K562 (cell line): Measurements from ENCODE around the gene AAMP.

Experiments
- AFF4 ChIP-seq: sonication (generic); formaldehyde crosslinking; IDR thresholded peaks from 2 replicates; pipeline ENCODE4 v1.8.0; 2023; ENCODE audit warnings: mild to moderate bottlenecking, missing genetic modification reagents
- CEBPB ChIP-seq: fragments of 450-650 bp; IDR thresholded peaks from 2 replicates; pipeline ENCODE4 v1.6.1; 2016; ENCODE audit warnings: missing genetic modification characterization, missing compliant biosample characterization
- CTCF ChIP-seq, 3 experiments: IDR thresholded peaks in 2 of 3; conservative IDR thresholded peaks in 1 of 3; 2 replicates each; pipeline ENCODE4 v1.5.1; 2011 to 2012; ENCODE audit warnings: low read length in 3 of 3, mild to moderate bottlenecking in 3 of 3, control low read depth in 2 of 3, improper control_type of control experiment in 1 of 3, inconsistent platforms in 1 of 3, low read depth in 1 of 3, mixed read lengths in 1 of 3, moderate library complexity in 1 of 3; ENCODE audit not compliant: insufficient read depth in 2 of 3
- FOXM1 ChIP-seq, 2 experiments: fragments of 450-650 bp in 1 of 2; sonication (generic) in 1 of 2; formaldehyde crosslinking in 1 of 2; IDR thresholded peaks; 2 replicates each; pipeline versions ENCODE4 v1.6.1 to v1.9.0; 2017 to 2022; ENCODE audit warnings: low read depth in 2 of 2, mild to moderate bottlenecking in 2 of 2, missing genetic modification reagents in 1 of 2, moderate library complexity in 1 of 2
- HDAC8 ChIP-seq: fragments of 450-650 bp; IDR thresholded peaks from 2 replicates; pipeline ENCODE4 v1.6.1; 2016; ENCODE audit warnings: mild to moderate bottlenecking, missing genetic modification characterization, moderate library complexity, missing compliant biosample characterization
- MXI1 ChIP-seq: IDR thresholded peaks from 2 replicates; pipeline ENCODE4 v1.6.1; 2011; ENCODE audit warnings: low read depth, mild to moderate bottlenecking, improper control_type of control experiment, low read length
- MYBL2 ChIP-seq, 2 experiments: fragments of 450-650 bp in 1 of 2; sonication (generic) in 1 of 2; formaldehyde crosslinking in 1 of 2; IDR thresholded peaks; 2 replicates each; pipeline versions ENCODE4 v1.6.1 to v1.8.1; 2017 to 2022; ENCODE audit warnings: borderline replicate concordance in 1 of 2, inconsistent platforms in 1 of 2, low read depth in 1 of 2, mild to moderate bottlenecking in 1 of 2, missing genetic modification reagents in 1 of 2, moderate library complexity in 1 of 2
- OTX1 ChIP-seq: fragments of 450-650 bp; formaldehyde crosslinking; IDR thresholded peaks from 2 replicates; pipeline ENCODE4 v1.4.0; 2022; ENCODE audit warnings: mild to moderate bottlenecking
- SMC3 ChIP-seq: conservative IDR thresholded peaks from 2 replicates; pipeline ENCODE4 v1.6.1; 2011; ENCODE audit warnings: low read depth, low read length, improper control_type of control experiment; ENCODE audit not compliant: insufficient read depth
- YY1 ChIP-seq, 3 experiments: IDR thresholded peaks; 2 replicates each; pipeline ENCODE4 v1.6.1; 2011; ENCODE audit warnings: low read length in 2 of 3, mild to moderate bottlenecking in 2 of 3, moderate library complexity in 2 of 3, borderline replicate concordance in 1 of 3, control low read depth in 1 of 3, low read depth in 1 of 3; ENCODE audit not compliant: insufficient read depth in 3 of 3, insufficient replicate concordance in 2 of 3, control insufficient read depth in 1 of 3, insufficient read length in 1 of 3; ENCODE audit errors: extremely low read depth in 1 of 3
- ZNF274 ChIP-seq: IDR thresholded peaks from 2 replicates; pipeline ENCODE4 v1.6.1; 2011; ENCODE audit warnings: low read depth, mild to moderate bottlenecking, low read length, moderate library complexity, borderline replicate concordance

DNA sequence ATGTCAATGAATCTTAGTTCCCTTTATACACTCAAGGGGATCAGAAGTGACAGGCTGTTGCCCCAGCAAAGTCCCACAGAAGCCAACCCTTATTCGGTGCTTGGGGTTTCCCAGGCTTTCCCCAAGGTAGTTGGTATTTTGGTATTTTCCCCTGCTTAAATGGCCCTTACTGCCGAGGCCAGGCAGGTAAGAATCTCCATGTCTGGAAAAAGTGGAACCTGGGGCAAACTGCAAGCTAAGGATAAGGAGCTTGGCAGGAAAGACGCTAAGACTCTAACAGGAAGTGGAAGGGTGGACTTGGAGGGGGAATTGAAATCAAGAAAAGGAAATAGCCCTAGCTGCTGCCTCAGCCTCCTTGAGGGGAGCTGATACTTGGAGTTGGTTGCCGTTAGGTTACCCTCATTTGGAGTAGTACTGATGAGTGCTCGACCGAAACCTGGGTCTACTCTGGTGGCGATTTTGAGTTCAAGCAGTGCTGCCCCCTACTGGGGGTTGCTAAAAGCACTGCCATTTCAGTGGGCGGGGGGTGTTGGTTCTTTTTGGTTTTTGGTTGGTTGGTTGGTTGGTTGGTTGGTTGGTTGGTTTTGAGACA, 12.5 kb downstream of the AAMP start:
- TF ChIP-seq SMC3 (0 out of 2 replicates have a peak, but pooled peaks have one; percentile 31), MXI1 (no peak), YY1 (IDR thresholded peaks at IDR 0.05; ENCODE audit: borderline replicate concordance in 1 of 3, control insufficient read depth in 1 of 3, extremely low read depth in 1 of 3, insufficient read depth in 3 of 3, insufficient read length in 1 of 3, insufficient replicate concordance in 2 of 3, low read depth in 1 of 3, low read length in 2 of 3) (peak in 1 of 3 experiments; percentile 8), ZNF274 (no peak), CTCF (IDR thresholded peaks at IDR 0.05 in 2 of 3, conservative IDR thresholded peaks at IDR 0.05 in 1 of 3; ENCODE audit: insufficient read depth in 2 of 3, low read depth in 1 of 3, low read length in 3 of 3) (peak; percentile 73 to 79 (median 75)), CEBPB (no peak), MYBL2 (IDR thresholded peaks at IDR 0.05; ENCODE audit: low read depth) (no peak), MYBL2 (CRISPR knock-in tag; IDR thresholded peaks at IDR 0.05; ENCODE audit: borderline replicate concordance) (no peak), AFF4 (no peak), FOXM1 (IDR thresholded peaks at IDR 0.05; ENCODE audit: low read depth) (no peak), FOXM1 (CRISPR knock-in tag; IDR thresholded peaks at IDR 0.05; ENCODE audit: low read depth) (no peak), OTX1 (CRISPR knock-in tag) (no peak), HDAC8 (tag) (no peak)
